Astrocyte (in vitro differentiated cells and primary cell): ENCODE measurements around the gene C12orf42. TPM values are rescaled to one million over a fixed set of nuclear protein-coding genes. Genes with fewer than 3 reads are reported as not detected.

Source experiments
- DNase-seq: peaks from one replicate; pipeline ENCODE4 v3.0.0-alpha.2; 2010; ENCODE audit warnings: low read depth
- FAIRE-seq: peaks from 2 replicates; lab custom pipeline; 2011; peaks lifted over from hg19 to GRCh38; lab: Jason Lieb, UNC
- H2AFZ ChIP-seq: 2 replicates; pipeline ENCODE4 v1.6.0; 2012; ENCODE audit warnings: low read depth, low read length, inconsistent platforms
- H3K27ac ChIP-seq: 2 replicates; pipeline ENCODE4 v1.5.1; 2011; ENCODE audit warnings: low read depth, low read length, inconsistent platforms
- H3K27me3 ChIP-seq: 2 replicates; pipeline ENCODE4 v1.6.0; 2011; ENCODE audit warnings: low read length, inconsistent platforms; ENCODE audit not compliant: insufficient read depth
- H3K36me3 ChIP-seq: 2 replicates; pipeline ENCODE4 v1.5.1; 2011; ENCODE audit warnings: low read length, inconsistent platforms; ENCODE audit not compliant: insufficient read depth
- H3K4me1 ChIP-seq: 2 replicates; pipeline ENCODE4 v1.5.1; 2011; ENCODE audit warnings: low read length, inconsistent platforms; ENCODE audit not compliant: insufficient read depth
- H3K4me2 ChIP-seq: 2 replicates; pipeline ENCODE4 v1.6.0; 2012; ENCODE audit warnings: low read length, inconsistent platforms
- H3K4me3 ChIP-seq: 2 replicates; pipeline ENCODE4 v1.5.1; 2011; ENCODE audit warnings: low read depth, mild to moderate bottlenecking, low read length, inconsistent platforms; ENCODE audit not compliant: insufficient read depth
- H3K79me2 ChIP-seq: 2 replicates; pipeline ENCODE4 v1.6.0; 2012; ENCODE audit warnings: mild to moderate bottlenecking, low read length, inconsistent platforms; ENCODE audit not compliant: insufficient read depth
- H3K9ac ChIP-seq: 2 replicates; pipeline ENCODE4 v1.6.0; 2012; ENCODE audit warnings: mild to moderate bottlenecking, low read length, inconsistent platforms
- H3K9me3 ChIP-seq: 2 replicates; pipeline ENCODE4 v1.5.1; 2012; ENCODE audit warnings: low read depth, mild to moderate bottlenecking, low read length, inconsistent platforms; ENCODE audit not compliant: insufficient read depth
- H4K20me1 ChIP-seq: 2 replicates; pipeline ENCODE4 v1.6.0; 2012; ENCODE audit warnings: low read length, inconsistent platforms; ENCODE audit not compliant: insufficient read depth
- H3K27ac Mint-ChIP-seq: one replicate; pipeline ENCODE4 v1.8.0; 2021; ENCODE audit warnings: mild to moderate bottlenecking, mixed read lengths; ENCODE audit not compliant: unreplicated experiment
- H3K27me3 Mint-ChIP-seq: one replicate; pipeline ENCODE4 v1.8.0; 2021; ENCODE audit warnings: low read depth, mixed read lengths; ENCODE audit not compliant: unreplicated experiment
- H3K36me3 Mint-ChIP-seq: one replicate; pipeline ENCODE4 v1.8.0; 2021; ENCODE audit warnings: low read depth, mixed read lengths; ENCODE audit not compliant: unreplicated experiment
- H3K4me1 Mint-ChIP-seq: one replicate; pipeline ENCODE4 v1.8.0; 2021; ENCODE audit warnings: low read depth, mixed read lengths; ENCODE audit not compliant: unreplicated experiment
- H3K4me3 Mint-ChIP-seq: one replicate; pipeline ENCODE4 v1.8.0; 2021; ENCODE audit warnings: mild to moderate bottlenecking, moderate library complexity, mixed read lengths; ENCODE audit not compliant: unreplicated experiment
- H3K9me3 Mint-ChIP-seq: one replicate; pipeline ENCODE4 v1.8.0; 2021; ENCODE audit warnings: mild to moderate bottlenecking, mixed read lengths; ENCODE audit not compliant: unreplicated experiment
- CTCF ChIP-seq: IDR thresholded peaks from 2 replicates; pipeline ENCODE4 v1.5.1; 2011; ENCODE audit warnings: low read depth, mild to moderate bottlenecking, inconsistent platforms, low read length, moderate library complexity; ENCODE audit not compliant: insufficient read depth
- EZH2 ChIP-seq: IDR thresholded peaks from 2 replicates; pipeline ENCODE4 v1.6.1; 2012; ENCODE audit warnings: mild to moderate bottlenecking, low read length, inconsistent platforms; ENCODE audit not compliant: insufficient read depth
- total RNA-seq: library from RNA; stranded (reverse); gene quantifications from 2 replicates; pipeline ENCODE4 v1.2.1, GENCODE V29; 2021

Gene C12orf42
- total RNA-seq, 1 donor from 2014 or later = not detected

- no peaks in the 10 kb centered on the region for H3K27me3 Mint-ChIP-seq
- no peaks in the 10 kb centered on the region for H3K9me3 Mint-ChIP-seq
- FAIRE-seq (no peak), DNase-seq (no peak)
- Histone ChIP-seq H3K9ac (no peak overlapping the region), H3K4me1 (no peaks in the 10 kb centered on the region), H3K27ac (no peak overlapping the region), H3K9me3 (no peaks in the 10 kb centered on the region), H3K79me2 (no peaks in the 10 kb centered on the region), H3K4me2 (no peak overlapping the region), H4K20me1 (no peaks in the 10 kb centered on the region), H3K27me3 (no peaks in the 10 kb centered on the region), H3K36me3 (no peaks in the 10 kb centered on the region), H3K4me3 (no peak overlapping the region), H2AFZ (no peak overlapping the region)
- H3K4me3 Mint-ChIP-seq = no peak overlapping the region
- H3K27ac Mint-ChIP-seq = no peak overlapping the region
- H3K4me1 Mint-ChIP-seq = no peaks in the 10 kb centered on the region
- TF ChIP-seq EZH2 = no peak
- no peak for TF ChIP-seq CTCF
- no peaks in the 10 kb centered on the region for H3K36me3 Mint-ChIP-seq
Measured at GRCh38 chr12:103475073-103475472, 20.7 kb downstream of the C12orf42 start.

GRCh38 chr12:103470664-103471063 is 25.1 kb downstream of the C12orf42 start:
- Histone ChIP-seq H3K4me2 (no peak overlapping the region), H3K27me3 (no peaks in the 10 kb centered on the region), H3K79me2 (no peaks in the 10 kb centered on the region), H4K20me1 (no peaks in the 10 kb centered on the region), H3K9me3 (no peaks in the 10 kb centered on the region), H3K27ac (no peak overlapping the region), H3K4me1 (no peaks in the 10 kb centered on the region), H3K4me3 (no peak overlapping the region), H3K36me3 (no peaks in the 10 kb centered on the region), H2AFZ (no peak overlapping the region), H3K9ac (no peak overlapping the region)
- Mint-ChIP-seq H3K4me1 (no peaks in the 10 kb centered on the region), H3K36me3 (no peaks in the 10 kb centered on the region), H3K4me3 (no peak overlapping the region), H3K27ac (no peak overlapping the region), H3K9me3 (no peaks in the 10 kb centered on the region), H3K27me3 (peaks cover 2% of the 10 kb centered on the region)
- FAIRE-seq = no peak
- peak; percentile 3 for DNase-seq
- TF ChIP-seq CTCF = no peak
- TF ChIP-seq EZH2 = no peak

- FAIRE-seq = no peak
- H3K36me3 Mint-ChIP-seq = no peaks in the 10 kb centered on the region
- H3K9ac ChIP-seq = no peak overlapping the region
Measured at GRCh38 chr12:103469719-103470118, 26.0 kb downstream of the C12orf42 start.

More at GRCh38 chr12:103469719-103470118, 26.0 kb downstream of the C12orf42 start:
- no peaks in the 10 kb centered on the region for H3K9me3 Mint-ChIP-seq
- H3K27ac Mint-ChIP-seq = no peak overlapping the region
- no peak overlapping the region for H2AFZ ChIP-seq
- no peaks in the 10 kb centered on the region for H3K79me2 ChIP-seq
- no peaks in the 10 kb centered on the region for H3K4me1 ChIP-seq
- no peak overlapping the region for H3K4me2 ChIP-seq
- no peak overlapping the region for H3K4me3 ChIP-seq
- no peaks in the 10 kb centered on the region for H3K9me3 ChIP-seq
- TF ChIP-seq CTCF = no peak
- TF ChIP-seq EZH2 = no peak
- H3K27me3 Mint-ChIP-seq = peaks cover 2% of the 10 kb centered on the region
- H3K4me3 Mint-ChIP-seq = no peak overlapping the region
- H4K20me1 ChIP-seq = no peaks in the 10 kb centered on the region
- H3K36me3 ChIP-seq = no peaks in the 10 kb centered on the region
- DNase-seq = no peak
- H3K27me3 ChIP-seq = no peaks in the 10 kb centered on the region
- H3K4me1 Mint-ChIP-seq = no peaks in the 10 kb centered on the region
- H3K27ac ChIP-seq = no peak overlapping the region
